ENCODE data around the gene MEG3.

DNA sequence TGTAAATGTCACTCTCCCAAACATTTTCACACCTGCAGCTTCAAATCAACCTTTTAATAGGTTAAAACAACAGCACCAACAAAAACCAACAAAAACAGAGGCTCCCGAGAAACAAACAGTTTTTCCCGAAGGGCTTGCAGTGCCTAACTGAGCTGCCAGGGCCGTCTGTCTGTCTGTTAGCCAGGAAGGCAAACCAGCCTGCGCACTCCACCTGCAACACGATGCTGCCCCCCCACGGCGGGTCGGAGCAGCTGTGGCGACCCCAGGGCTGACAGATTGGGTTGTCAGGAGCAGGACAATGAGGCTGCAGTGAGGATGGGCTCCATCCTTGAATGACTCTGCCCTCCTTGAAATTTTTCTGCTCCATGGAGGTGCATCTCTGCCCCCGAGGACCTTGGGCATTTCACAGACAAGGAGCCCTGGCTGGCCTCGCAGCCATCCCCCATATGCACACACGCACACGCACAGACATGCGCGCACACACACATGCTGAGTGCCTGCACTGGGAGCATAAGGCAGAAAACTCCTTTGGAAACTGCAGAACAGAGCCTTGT lies 75.0 kb downstream of the MEG3 start:
- peak; percentile 57 for TF ChIP-seq CTCF (conservative IDR thresholded peaks at IDR 0.05; ENCODE audit: low read length)
- TF ChIP-seq EZH2phosphoT487 (IDR thresholded peaks at IDR 0.05; ENCODE audit: borderline replicate concordance, low read depth, low read length): no peak

All from OCI-LY7 (cell line).